Heart left ventricle (tissue), 13 donors: ENCODE data around the gene CCDC192.

Experiments
- CTCF ChIP-seq, 12 donors: fragments of 200-600 bp; sonication (generic) in 4 of 12; IDR thresholded peaks; one replicate each; pipeline versions ENCODE4 v1.5.0 to v1.8.0; 2018 to 2022; ENCODE audit warnings: antibody characterized with exemption in 12 of 12, mild to moderate bottlenecking in 5 of 12
- POLR2A ChIP-seq, 2 donors: fragments of 450-650 bp; IDR thresholded peaks; one replicate each; pipeline ENCODE4 v1.6.1; 2017; ENCODE audit warnings: antibody characterized with exemption in 2 of 2, mild to moderate bottlenecking in 2 of 2, moderate library complexity in 2 of 2
- donor health status: ischemic (EF 13 %, LVEDD 7.1; RV severe dilation, severe dysfunction).
- donor health status: DM: no; HTN: yes; CAD: no.
- donor health status: DM: no; HTN: no; CAD: no.
- donor health status: ischemic (EF 25% LVEDD 6.9; RV normal size, moderate dysfunction).
- donor health status: ischemic (EF 25% LVEDD 5.7; RV mildly dilated, moderate dysfunction).
- donor health status: ischemic (EF 35%, LVEDD 5.7; RV mildly dilated, moderate dysfunction).
- donor health status: nonischemic (EF 11% LVEDD 7.7; RV severe dilation, severe dysfunction).
- donor health status: DM: yes; HTN: yes; CAD: no.
- donor health status: PGD.
- donor health status: ischemic (EF 29% LVEDD 5.4; RV normal size, mild dysfunction).
- donor health status: nonischemic (EF 23%, LVEDD 6.1; RV moderate dilation, normal function).

GRCh38 chr5:127741412-127741811 is 38.2 kb downstream of the CCDC192 start:
- TF ChIP-seq POLR2A (IDR thresholded peaks at IDR 0.05), result no peak
- no peak for TF ChIP-seq CTCF (IDR thresholded peaks at IDR 0.05)
